ENCODE data around the gene FEN1. TPM values are rescaled to one million over a fixed set of nuclear protein-coding genes. Genes with fewer than 3 reads are reported as not detected.

Gene FEN1
- polyA plus RNA-seq, 1 of the 3 experiments (the other 2 are of a cell fraction): 35.9 TPM

- peaks cover 17 to 56% of the 10 kb centered on the region in 2 experiments; a peak in 3 of 4 replicates for H3K4me1 ChIP-seq (ENCODE audit: control insufficient read depth in 1 of 2, insufficient read depth in 2 of 2, low read depth in 1 of 2, low read length in 1 of 2)
- H3K27me3 ChIP-seq (ENCODE audit: insufficient read depth): no peaks in the 10 kb centered on the region
- peak overlapping the region; percentile 91 for H3K4me2 ChIP-seq
- no peaks in the 10 kb centered on the region for H3F3A ChIP-seq (replicated peaks; ENCODE audit: insufficient read depth)
- 1% methylated on average over 13 of the region's 55 CpGs for WGBS (ENCODE audit: low lambda C conversion rate)
- POLR2A ChIA-PET: interaction anchor here (0.6 to 5.3 kb wide), 5 partner anchors 13 to 1819 kb away, joined by 3 to 84 read pairs (median 7); partner anchors contain the start of genes FADS1, FEN1, FTH1 and TMEM258
- H3K9me3 ChIP-seq: no peaks in the 10 kb centered on the region
- peak overlapping the region; percentile 71; the same call in 1 of the 2 replicates for H2AFZ ChIP-seq (ENCODE audit: low read depth)
- H4K20me1 ChIP-seq (ENCODE audit: insufficient read depth): no peaks in the 10 kb centered on the region; the same call in 1 of the 2 replicates
- H3K79me2 ChIP-seq (ENCODE audit: insufficient read depth): peaks cover 44% of the 10 kb centered on the region
- H3K9ac ChIP-seq: peak overlapping the region; percentile 67
- no peaks in the 10 kb centered on the region for H3K9me2 ChIP-seq
- peak; percentile 82 for DNase-seq
- peaks cover 0 to 7% of the 10 kb centered on the region in 2 experiments for H3K36me3 ChIP-seq (replicated peaks in 1 of 2; ENCODE audit: control insufficient read depth in 1 of 2, insufficient read depth in 2 of 2, low read length in 1 of 2)
- H3K27ac ChIP-seq (ENCODE audit: low read depth in 2 of 2, low read length in 1 of 2): peak overlapping the region; percentile 21 to 99; a peak in 3 of 4 replicates
- CTCF ChIA-PET: interaction anchor here (1.0 to 4.5 kb wide), 21 partner anchors 8 to 279 kb away, joined by 3 to 63 read pairs (median 5); partner anchors contain the start of gene FADS1
- TF ChIP-seq SIN3A (IDR thresholded peaks at IDR 0.05; ENCODE audit: borderline replicate concordance, low read depth, low read length) (no peak), RCOR1 (IDR thresholded peaks at IDR 0.05; ENCODE audit: low read length) (no peak), RAD21 (IDR thresholded peaks at IDR 0.05; ENCODE audit: low read length) (peak; percentile 25; the same call in 1 of the 2 replicates), RFX5 (IDR thresholded peaks at IDR 0.05; ENCODE audit: low read length) (no peak), TAF1 (IDR thresholded peaks at IDR 0.05; ENCODE audit: borderline replicate concordance, low read depth, low read length) (peak; percentile 46; the same call in 1 of the 2 replicates), YY1 (IDR thresholded peaks at IDR 0.05; ENCODE audit: low read depth) (peak; percentile 83), PBX3 (IDR thresholded peaks at IDR 0.05) (no peak), FOXM1 (IDR thresholded peaks at IDR 0.05; ENCODE audit: low read depth) (no peak), POLR2AphosphoS5 (IDR thresholded peaks at IDR 0.05; ENCODE audit: low read depth, low read length) (no peak), ELF1 (IDR thresholded peaks at IDR 0.05) (no peak), ZBTB33 (IDR thresholded peaks at IDR 0.05; ENCODE audit: borderline replicate concordance, low read depth) (no peak), NRF1 (IDR thresholded peaks at IDR 0.05; ENCODE audit: low read depth, low read length) (0 out of 2 replicates have a peak, but pooled peaks have one; percentile 4), CHD2 (IDR thresholded peaks at IDR 0.05; ENCODE audit: low read length, partially characterized antibody) (no peak), IRF3 (IDR thresholded peaks at IDR 0.05; ENCODE audit: low read depth, low read length) (no peak), TCF12 (IDR thresholded peaks at IDR 0.05) (no peak), FOXJ3 (CRISPR knock-in tag; IDR thresholded peaks at IDR 0.05) (0 out of 2 replicates have a peak, but pooled peaks have one; percentile 5), SMC3 (IDR thresholded peaks at IDR 0.05; ENCODE audit: low read depth, low read length) (no peak), FOSL2 (IDR thresholded peaks at IDR 0.05; ENCODE audit: borderline replicate concordance, low read depth) (no peak), RXRA (IDR thresholded peaks at IDR 0.05; ENCODE audit: borderline replicate concordance, low read depth) (0 out of 2 replicates have a peak, but pooled peaks have one; percentile 13), JUND (IDR thresholded peaks at IDR 0.05) (no peak), EZH2phosphoT487 (IDR thresholded peaks at IDR 0.05; ENCODE audit: borderline replicate concordance, low read depth) (no peak), MEF2A (IDR thresholded peaks at IDR 0.05; ENCODE audit: borderline replicate concordance, low read depth) (no peak)
- TF ChIP-seq, protein P1, sequence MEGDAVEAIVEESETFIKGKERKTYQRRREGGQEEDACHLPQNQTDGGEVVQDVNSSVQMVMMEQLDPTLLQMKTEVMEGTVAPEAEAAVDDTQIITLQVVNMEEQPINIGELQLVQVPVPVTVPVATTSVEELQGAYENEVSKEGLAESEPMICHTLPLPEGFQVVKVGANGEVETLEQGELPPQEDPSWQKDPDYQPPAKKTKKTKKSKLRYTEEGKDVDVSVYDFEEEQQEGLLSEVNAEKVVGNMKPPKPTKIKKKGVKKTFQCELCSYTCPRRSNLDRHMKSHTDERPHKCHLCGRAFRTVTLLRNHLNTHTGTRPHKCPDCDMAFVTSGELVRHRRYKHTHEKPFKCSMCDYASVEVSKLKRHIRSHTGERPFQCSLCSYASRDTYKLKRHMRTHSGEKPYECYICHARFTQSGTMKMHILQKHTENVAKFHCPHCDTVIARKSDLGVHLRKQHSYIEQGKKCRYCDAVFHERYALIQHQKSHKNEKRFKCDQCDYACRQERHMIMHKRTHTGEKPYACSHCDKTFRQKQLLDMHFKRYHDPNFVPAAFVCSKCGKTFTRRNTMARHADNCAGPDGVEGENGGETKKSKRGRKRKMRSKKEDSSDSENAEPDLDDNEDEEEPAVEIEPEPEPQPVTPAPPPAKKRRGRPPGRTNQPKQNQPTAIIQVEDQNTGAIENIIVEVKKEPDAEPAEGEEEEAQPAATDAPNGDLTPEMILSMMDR (IDR thresholded peaks at IDR 0.05): peak; percentile 60
- TF ChIP-seq, protein P2, sequence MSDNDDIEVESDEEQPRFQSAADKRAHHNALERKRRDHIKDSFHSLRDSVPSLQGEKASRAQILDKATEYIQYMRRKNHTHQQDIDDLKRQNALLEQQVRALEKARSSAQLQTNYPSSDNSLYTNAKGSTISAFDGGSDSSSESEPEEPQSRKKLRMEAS (IDR thresholded peaks at IDR 0.05; ENCODE audit: low read depth): no peak
- peak overlapping the region; percentile 70 to 96 for H3K4me3 ChIP-seq (ENCODE audit: low read depth in 2 of 2, low read length in 1 of 2)
Measured at GRCh38 chr11:61828629-61829407, 36.1 kb downstream of the FEN1 start.
